ENCODE results near the gene HLA-DOA.
A peak's percentile ranks its signal among the peaks of the same experiment; 100 is the strongest.

The HLA-DOA gene

DNA sequence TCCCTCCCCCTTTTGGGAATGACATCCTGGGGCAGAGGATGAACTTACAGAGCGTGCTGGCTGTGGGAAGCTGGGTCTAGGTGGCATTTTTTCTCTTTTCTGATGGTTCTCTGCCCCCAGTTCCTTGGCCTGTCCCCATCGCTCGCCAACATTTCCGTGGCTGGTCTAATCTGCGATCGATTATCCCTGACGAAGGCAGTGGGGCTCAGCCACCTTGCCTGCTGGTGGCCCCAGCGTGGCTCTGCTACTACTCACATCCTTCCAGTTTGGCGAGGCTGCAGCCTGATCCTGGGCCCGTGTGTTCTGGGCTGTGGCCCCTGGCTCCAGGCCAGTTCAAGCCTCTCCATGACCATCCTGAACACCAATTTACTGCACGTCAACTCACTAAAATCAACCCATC lies 6.4 kb upstream of the HLA-DOA start:
- DNase-seq, result no peak

DNA sequence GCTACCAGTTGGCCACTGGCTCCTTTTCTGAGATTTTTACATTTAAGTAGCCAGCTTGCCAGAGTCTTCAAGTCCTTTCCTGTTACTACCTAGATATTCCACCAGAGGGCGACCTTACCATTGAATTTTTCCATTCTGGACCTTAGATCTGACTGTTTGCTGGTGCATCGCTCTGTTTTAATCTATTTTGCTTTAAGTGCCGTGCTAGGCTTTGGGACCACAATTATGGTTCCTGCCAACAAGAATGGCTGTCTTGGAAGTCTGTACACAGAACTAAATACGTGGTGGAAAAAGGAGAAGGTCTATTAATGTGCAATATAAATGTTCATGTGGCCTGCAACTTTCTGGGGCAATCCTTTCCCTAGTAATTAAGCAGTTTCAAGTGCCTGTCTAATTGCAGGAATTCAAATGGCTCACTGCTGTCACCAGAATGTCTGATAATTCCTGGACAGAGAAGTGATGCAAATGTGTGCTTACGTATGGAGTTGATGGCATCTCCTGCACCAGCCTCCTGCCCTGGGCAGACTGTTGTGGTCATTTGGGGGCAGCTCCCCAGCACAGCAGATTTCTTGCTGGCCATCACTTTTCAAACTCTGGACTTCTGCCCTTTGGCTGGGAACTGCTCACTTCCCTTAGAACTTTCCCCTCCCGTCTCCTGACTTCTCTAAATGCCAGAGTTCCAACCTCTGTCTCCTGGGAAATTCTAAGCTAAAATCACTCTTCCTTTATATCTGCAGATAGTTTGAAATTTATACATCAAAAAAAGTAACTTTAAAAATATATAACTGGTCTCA lies 5.6 kb upstream of the HLA-DOA start:
- peak; percentile 92 for DNase-seq

DNA sequence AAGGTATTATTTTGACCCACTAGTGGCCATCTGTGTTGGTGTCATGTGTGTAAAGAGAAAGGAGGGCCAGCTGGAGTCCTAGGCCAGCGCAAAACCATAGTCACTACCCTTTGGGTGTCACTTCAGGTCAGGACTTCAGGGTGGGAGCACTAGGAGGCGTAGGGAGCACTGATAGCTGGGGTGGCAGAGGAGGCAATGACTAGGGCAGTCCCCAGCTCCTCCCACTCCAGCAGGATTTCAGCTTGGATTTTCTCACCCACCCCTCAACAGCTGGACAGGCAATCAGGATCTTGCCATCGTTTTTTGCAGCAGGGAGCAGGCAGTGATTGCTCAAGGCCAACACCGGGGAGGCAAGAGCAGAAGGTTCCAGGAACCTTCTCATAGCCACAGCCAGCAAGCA lies 4.2 kb upstream of the HLA-DOA start:
- no peak for DNase-seq

DNA sequence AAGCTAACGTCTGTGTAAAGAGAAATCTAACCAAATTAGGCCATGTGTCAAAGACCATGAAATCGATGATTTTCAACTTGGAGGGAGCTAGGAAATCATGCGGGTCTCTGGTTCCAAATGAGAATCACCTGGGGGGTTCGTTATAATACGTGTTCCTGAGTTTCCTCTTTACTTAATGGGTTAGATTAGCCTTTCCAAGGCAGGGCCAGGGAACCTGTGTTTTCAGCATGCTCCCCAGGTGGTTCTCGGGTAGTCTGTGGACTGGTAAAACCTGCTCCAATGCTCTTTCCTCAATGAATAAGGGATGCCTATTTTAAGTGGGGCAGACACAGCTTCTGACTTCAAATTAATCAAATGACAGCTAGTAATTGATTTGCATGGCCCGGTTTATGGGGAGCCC lies 965 bp upstream of the HLA-DOA start:
- no peak for DNase-seq

DNA sequence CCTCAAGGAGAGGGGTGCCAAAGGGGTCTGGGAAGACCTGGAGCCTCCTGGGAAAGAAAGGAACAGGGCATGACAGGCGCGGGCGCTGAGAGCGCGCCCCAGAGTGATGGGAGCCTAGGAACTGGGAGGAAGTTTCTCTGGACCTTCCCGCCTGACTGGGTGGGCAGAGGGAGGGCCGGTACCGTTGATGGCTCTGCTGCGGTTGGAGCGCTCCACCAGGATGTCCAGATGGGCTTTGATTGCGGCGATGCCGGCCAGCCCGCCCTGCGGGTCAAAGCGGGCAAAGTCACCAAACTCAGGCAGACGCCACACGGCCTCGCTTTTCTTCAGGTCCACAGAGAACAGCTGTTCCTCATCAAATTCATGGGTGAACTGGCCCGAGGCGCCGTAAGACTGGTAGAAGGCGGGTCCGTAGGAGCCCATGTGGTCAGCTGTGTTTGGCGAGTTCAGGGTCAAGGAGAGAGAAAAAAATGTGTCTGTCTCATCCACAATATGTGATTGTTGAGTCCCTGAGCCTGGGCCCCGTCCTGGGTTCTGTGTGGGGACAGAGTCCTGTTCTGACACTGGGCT lies 1.5 kb downstream of the HLA-DOA start:
- DNase-seq, result no peak

DNA sequence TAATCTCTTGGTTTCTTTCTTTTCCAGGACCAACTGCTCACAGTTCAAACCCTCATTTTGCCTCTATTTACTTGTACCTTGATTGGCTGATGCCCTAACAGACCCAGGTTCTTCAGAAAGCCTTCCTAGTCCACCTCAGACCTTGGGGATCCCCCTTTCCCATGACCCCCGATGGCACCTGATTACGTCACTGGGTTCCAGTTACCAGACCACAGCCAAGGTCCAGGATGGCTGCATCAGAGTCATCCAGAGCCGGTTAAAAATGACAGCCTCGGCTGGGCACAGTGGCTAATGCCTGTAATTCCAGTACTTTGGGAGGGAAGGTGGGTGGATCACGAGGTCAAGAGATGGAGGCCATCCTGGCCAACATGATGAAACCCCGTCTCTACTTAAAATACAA lies 4.5 kb downstream of the HLA-DOA start:
- no peak for DNase-seq

DNA sequence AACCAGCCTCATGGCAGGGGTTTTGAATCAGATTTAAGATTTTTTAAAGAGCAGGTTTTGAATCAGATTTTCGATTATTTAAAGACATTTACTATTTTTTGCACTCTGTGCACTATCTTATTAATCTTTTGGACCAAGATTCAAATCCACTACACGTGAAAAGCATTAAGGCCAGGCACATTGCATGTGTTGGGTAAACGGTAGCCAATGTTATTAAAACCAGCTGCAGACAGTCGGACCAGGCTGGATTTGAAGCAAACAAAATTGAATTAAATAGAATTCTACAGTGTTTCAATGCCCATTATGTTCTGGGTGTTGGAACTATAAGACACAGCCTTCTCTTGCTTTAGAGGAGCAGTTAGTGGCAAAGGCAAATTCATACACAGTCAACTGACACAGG lies 7.7 kb downstream of the HLA-DOA start:
- DNase-seq, result no peak

DNA sequence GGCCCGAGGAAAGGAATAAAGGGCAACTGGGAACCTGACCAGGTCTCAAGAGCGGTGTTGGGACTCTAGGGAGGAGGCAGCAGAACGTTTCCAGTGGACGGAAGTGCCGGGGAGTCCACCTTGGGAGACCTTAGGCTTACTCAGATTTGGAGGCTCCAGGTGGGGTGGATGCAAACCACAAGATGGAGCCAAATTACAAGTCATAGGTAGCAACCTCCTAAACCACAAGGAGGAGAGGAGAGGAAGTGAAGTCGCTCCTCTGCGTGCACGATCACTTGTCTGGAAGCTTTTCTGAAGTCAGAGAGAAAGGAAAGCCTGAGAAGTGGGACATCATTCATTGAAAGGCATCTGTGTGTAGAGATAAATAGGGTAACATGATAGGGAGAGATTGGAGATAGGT lies 9.3 kb downstream of the HLA-DOA start:
- peak; percentile 64 for DNase-seq

DNA sequence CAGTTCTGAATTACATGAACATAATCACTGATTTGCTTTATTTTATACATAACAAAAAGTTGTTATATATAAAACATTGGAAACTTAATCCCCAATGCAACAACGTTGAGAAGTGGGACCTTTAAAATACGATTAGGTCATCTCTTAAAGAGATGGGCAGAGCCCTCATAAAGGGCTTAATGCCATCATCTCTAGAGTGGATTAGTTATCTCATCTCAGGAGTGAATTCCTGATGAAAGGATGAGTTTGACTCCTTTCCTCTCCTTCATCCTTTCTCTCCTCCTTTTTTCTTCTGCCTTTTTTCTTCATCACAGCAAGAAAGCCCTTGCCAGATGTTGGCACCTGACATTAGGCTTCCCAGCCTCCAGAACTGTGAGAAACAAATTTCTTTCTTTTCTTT lies 13.9 kb downstream of the HLA-DOA start:
- DNase-seq, result no peak

DNA sequence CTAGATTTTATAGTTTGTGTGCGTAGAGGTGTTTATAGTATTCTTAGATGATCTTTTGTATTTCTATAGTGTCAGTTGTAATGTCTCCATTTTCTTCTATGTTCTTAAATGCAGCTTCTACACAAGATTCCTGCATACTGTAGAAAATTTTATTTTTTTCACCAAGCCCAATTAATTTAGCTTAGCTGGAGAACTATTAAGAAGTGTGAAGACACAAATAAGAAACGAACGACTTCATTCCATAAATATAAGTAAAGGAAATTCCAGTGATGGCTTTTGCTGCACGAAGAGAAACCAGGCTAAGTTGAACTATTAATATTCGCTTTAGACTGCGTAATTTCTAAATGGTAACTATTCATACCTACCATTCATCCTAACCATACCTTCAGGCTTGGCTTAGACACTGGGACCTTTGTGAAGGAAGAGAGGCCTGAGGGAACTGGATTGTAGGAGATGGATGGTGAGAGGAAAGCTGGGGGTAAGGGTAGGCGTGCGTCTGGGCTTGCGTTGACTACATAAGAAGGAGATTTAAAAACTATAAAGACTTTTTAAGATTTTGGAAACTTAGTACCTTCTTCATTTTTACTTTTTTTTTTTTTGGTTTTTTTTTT lies 15.9 kb downstream of the HLA-DOA start:
- DNase-seq, result no peak

DNA sequence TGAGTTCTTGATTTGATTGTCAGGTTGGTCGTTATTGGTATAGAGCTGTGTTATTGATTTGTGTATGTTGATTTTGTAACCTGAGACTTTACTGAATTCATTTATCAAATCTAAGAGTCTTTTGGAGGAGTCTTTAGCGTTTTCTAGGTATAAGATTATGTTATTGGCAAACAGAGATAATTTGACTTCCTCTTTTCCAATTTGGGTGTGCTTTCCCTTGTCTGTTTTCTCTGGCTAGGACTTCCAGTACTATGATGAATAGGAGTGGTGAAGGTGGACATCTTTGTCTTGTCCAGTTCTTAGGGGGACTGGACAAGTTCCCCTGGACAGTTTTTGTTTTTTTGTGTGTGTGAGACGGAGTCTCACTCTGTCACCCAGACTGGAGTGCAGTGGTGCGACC lies 17.4 kb downstream of the HLA-DOA start:
- no peak for DNase-seq

DNA sequence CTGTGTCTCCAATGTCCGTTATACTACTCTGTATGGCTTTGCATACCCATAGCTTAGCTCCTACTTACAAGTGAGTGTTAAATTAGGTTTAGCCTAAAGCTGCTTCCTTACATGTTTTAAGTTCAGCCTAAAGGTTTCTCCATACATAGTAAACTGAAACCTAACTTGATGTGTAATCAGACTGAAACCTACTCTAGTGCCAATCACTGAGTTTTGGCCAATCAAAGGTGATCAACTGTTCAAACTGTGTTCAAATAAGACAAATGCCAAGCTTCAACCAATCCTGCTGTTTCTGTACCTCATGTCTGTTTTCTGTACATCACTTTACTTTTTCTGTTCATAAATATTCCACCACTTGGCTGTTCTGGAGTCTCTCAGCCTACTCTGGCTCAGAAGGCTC lies 20.0 kb downstream of the HLA-DOA start:
- no peak for DNase-seq

DNA sequence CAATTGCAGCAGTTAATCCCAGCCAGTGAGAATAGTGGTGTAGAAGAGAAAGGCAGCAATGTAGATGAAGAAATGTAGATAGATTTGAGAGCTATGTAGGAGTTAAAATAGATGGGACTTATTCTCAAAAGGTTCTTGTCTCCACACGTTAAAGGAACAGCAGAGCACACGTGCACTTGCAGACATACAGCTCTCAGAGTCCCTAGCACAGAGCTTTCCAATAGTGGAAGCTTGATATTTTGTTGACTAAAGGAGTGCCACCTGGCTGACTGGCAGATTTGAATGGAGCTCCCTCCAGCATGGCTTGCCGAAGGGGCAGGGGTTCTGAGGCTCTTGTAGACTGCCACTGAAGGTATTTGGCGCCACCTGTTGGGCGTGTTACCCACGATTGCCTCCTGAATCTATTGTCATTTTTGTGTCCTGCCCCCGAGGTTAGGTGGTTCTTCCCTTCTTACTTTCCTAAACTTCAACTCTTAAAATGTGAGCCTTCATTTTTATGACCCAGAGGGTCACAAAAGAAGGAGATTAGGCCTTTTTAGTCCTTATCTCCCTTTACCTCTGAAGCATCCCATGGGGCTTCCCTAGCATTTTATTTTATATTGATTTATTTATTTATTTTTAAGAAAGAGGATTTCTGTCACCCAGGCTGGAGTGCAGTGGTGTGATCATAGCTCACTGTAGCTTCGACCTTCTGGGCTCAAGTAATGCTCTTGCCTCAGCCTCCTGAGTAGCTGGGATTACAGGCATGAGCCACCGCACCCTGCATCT lies 24.6 kb downstream of the HLA-DOA start:
- peak; percentile 95 for DNase-seq

DNA sequence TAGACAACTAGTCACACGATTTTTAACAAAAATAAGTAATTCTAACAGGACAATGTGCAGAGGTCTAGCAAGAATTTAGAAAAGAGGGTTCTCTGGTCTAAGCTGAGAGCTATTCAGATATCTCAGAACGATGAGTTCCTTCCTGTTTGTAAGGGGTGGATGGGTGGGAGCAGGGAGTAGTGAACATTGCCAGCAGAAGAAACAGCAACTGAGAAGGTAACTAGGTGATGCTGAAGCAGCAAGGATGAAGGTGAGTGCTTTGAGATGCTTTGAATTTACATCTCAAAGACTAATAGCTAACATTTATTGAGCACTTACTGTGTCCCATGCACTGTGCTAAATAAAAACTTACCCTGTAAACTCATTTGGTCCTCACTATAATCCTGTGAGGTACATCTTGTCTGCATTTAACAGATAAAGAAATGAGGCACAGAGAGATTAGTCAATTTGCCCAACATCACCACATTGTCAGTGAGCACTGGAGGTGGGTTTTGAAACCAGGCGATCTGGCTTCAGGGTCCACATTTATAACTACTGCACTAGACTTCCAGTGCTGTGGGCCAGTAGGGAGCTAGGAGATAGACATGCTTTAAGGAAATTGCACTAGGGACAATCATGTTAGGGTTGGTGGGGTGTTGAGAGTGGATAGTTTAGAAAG lies 25.3 kb downstream of the HLA-DOA start:
- peak; percentile 65 for DNase-seq

DNA sequence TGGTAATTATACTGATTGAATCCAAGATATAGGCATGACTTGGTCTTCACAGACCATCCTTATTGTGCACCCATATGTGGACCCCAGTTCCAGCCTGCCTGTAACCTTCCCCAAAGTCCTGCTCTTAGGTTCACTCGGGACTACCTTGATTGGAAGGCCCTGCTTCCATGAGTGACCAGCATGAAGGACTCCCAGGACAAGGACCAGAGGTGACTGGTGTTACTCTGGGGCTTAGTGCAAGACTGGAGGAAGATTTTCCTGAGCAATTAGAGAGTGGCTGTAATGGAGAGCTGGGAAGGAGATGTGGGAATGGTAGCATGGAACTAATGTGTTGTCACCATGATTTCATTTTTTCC lies 25.9 kb downstream of the HLA-DOA start:
- DNase-seq, result no peak

DNA sequence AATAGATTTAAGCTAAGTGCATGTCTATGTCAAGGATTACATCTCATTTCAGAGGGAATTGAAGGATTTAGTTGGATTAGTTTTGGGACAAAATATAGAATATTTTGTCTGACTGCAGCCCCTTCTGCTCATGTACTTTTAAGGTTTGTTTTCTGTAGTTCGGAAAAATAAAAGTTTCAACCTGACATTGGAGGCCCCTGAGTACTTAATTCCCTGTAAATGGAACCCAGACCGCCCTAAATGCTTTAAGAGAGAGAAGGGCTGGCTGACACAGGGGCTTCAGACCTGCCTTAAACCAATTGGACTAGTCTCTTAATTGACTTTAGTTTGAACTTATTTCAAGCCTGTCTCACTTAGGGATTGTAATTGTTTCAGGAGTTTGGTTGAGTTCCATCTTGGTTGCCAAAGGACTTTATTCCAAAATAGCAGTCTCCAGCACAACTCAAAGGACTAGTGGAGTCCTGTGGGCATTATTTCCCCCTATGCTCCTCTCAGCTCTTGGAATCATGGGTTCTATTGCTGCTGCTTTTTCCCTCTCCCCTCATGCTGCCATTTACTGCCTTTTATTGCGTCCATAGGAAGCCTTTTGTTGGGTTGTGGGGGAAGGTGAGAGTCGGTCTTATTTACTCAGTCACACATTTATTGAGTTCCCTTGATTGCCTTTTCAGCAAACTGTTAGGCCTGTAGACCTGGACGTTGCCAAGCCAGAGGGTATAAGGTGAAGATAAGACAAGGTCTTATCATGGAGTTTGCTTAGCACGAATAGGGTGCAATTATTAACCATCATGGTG lies 26.5 kb downstream of the HLA-DOA start:
- DNase-seq, result no peak

DNA sequence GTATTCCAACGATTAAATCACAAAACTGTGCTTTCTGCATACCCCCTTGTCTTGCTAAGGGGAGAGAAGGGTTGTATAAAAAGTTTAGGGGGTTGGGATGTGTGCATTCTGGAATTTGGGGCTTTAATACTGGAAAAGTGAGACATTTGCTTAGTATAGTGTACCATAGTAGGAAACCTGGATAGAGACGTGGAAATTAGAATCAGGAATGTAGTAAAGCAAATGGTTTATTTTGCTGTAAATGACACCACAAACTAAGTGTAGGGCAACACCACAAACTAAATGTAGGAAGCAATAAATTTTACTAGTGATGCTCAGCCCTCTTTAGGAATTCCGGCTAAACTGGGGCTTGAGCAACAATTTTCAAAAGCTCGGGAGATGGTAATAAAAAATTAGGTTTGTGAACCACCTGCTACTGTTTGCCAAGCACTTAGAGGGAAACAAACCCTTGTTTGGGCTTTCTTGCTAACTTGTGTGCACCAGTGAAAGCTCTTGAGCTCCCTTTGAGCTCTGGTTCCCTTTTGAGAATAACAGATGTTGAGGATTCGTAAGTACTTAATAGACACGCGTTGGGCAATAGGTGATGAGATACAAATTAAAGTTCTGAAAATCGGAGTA lies 27.2 kb downstream of the HLA-DOA start:
- peak; percentile 54 for DNase-seq

DNA sequence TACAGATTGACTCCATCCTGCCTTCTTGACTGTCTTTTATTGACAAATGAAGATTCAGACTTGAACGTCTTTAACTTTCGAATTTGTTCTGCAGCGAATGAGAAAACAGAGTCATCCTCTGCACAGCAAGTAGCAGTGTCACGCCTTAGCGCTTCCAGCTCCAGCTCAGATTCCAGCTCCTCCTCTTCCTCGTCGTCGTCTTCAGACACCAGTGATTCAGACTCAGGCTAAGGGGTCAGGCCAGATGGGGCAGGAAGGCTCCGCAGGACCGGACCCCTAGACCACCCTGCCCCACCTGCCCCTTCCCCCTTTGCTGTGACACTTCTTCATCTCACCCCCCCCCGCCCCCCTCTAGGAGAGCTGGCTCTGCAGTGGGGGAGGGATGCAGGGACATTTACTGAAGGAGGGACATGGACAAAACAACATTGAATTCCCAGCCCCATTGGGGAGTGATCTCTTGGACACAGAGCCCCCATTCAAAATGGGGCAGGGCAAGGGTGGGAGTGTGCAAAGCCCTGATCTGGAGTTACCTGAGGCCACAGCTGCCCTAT lies 28.8 kb downstream of the HLA-DOA start:
- no peak for DNase-seq

DNA sequence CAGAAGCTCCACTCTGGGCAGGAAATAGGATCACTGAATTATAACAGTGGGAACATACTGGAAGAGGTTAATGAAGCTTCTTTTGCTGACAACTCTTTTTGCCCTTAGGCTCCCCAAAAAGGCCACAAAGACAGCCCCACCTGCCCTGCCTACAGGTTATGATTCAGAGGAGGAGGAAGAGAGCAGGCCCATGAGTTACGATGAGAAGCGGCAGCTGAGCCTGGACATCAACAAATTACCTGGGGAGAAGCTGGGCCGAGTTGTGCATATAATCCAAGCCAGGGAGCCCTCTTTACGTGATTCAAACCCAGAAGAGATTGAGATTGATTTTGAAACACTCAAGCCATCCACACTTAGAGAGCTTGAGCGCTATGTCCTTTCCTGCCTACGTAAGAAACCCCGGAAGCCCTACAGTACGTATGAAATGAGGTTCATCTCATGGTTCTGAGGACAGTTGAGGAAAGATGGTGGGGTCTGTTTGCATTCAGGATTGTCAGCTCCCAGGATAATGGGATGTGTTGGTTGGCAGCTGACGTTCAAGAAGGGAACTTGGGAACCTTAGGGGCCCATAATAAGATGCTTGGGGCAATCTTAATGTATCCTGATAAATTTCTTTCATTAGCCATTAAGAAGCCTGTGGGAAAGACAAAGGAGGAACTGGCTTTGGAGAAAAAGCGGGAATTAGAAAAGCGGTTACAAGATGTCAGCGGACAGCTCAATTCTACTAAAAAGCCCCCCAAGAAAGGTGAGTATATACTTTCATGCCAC lies 29.5 kb downstream of the HLA-DOA start:
- DNase-seq, result no peak

DNA sequence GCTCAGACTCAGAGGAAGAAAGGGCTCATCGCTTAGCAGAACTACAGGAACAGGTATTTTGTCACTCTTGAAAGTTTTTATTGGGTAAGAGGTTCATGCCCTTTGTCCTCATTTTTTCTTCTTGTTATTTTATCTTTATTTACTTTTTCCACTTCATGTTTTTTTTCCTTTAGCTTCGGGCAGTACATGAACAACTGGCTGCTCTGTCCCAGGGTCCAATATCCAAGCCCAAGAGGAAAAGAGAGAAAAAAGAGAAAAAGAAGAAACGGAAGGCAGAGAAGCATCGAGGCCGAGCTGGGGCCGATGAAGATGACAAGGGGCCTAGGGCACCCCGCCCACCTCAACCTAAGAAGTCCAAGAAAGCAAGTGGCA lies 31.5 kb downstream of the HLA-DOA start:
- DNase-seq, result no peak
